Panc1 (cell line): ENCODE results near the gene MIOS.

ENCODE experiments used
- POLR2AphosphoS5 ChIP-seq: IDR thresholded peaks from 2 replicates; pipeline ENCODE4 v1.6.1; 2012; ENCODE audit warnings: mild to moderate bottlenecking, low read depth, low read length, moderate library complexity
- TF ChIP-seq, protein P1 (sequence below): fragments of 450-650 bp; IDR thresholded peaks from 2 replicates; pipeline ENCODE4 v1.5.1; 2017; ENCODE audit warnings: mild to moderate bottlenecking
- TF ChIP-seq, protein P2 (sequence below), 2 experiments: IDR thresholded peaks; 2 replicates each; pipeline ENCODE4 v1.6.1; 2011 to 2012; ENCODE audit warnings: low read depth in 2 of 2, control low read depth in 1 of 2, low read length in 1 of 2, mild to moderate bottlenecking in 1 of 2, moderate library complexity in 1 of 2; ENCODE audit not compliant: insufficient read depth in 1 of 2

DNA sequence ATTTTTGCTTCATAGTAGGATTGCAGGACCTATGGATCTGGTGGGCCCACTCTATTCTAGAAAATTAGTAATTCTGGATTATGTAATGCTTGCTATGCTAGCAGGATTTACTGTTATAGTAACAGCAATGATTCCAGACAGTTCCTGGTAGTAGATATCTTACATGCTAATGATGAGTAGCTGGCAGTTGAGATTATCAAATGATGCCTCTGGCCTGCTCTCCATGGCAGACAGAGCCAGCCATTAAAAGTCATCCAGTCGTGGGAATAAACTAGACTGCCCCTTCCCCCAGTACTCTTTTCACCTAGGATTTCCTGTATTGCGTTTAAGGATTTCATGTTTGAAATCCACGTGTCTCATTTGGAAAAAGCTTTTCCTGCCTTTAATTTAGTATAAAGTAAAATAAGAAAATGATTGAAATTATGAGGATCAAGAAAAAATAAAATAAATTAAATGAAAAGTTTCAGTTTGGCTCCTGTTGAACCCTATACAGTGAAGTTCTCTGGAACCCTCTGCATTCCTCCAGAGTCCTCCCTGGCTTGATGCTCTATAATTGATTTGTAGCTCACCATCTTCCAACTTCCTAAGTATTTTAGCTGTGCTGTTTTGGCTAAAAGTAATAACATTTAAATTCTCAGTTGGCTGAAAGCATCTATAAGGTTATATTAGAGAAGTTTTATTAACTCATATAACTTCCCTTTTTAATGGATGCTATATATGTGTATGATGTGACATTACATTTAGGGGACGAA lies 88.5 kb downstream of the MIOS start:
- TF ChIP-seq, protein P1, sequence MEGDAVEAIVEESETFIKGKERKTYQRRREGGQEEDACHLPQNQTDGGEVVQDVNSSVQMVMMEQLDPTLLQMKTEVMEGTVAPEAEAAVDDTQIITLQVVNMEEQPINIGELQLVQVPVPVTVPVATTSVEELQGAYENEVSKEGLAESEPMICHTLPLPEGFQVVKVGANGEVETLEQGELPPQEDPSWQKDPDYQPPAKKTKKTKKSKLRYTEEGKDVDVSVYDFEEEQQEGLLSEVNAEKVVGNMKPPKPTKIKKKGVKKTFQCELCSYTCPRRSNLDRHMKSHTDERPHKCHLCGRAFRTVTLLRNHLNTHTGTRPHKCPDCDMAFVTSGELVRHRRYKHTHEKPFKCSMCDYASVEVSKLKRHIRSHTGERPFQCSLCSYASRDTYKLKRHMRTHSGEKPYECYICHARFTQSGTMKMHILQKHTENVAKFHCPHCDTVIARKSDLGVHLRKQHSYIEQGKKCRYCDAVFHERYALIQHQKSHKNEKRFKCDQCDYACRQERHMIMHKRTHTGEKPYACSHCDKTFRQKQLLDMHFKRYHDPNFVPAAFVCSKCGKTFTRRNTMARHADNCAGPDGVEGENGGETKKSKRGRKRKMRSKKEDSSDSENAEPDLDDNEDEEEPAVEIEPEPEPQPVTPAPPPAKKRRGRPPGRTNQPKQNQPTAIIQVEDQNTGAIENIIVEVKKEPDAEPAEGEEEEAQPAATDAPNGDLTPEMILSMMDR = no peak
- no peak for TF ChIP-seq POLR2AphosphoS5
- TF ChIP-seq, protein P2, sequence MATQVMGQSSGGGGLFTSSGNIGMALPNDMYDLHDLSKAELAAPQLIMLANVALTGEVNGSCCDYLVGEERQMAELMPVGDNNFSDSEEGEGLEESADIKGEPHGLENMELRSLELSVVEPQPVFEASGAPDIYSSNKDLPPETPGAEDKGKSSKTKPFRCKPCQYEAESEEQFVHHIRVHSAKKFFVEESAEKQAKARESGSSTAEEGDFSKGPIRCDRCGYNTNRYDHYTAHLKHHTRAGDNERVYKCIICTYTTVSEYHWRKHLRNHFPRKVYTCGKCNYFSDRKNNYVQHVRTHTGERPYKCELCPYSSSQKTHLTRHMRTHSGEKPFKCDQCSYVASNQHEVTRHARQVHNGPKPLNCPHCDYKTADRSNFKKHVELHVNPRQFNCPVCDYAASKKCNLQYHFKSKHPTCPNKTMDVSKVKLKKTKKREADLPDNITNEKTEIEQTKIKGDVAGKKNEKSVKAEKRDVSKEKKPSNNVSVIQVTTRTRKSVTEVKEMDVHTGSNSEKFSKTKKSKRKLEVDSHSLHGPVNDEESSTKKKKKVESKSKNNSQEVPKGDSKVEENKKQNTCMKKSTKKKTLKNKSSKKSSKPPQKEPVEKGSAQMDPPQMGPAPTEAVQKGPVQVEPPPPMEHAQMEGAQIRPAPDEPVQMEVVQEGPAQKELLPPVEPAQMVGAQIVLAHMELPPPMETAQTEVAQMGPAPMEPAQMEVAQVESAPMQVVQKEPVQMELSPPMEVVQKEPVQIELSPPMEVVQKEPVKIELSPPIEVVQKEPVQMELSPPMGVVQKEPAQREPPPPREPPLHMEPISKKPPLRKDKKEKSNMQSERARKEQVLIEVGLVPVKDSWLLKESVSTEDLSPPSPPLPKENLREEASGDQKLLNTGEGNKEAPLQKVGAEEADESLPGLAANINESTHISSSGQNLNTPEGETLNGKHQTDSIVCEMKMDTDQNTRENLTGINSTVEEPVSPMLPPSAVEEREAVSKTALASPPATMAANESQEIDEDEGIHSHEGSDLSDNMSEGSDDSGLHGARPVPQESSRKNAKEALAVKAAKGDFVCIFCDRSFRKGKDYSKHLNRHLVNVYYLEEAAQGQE (IDR thresholded peaks at IDR 0.05; ENCODE audit: insufficient read depth in 1 of 2, low read depth in 2 of 2, low read length in 1 of 2) = no peak
